GDM1 (cell line): Measurements from ENCODE around the gene FGF19.

Experiments
- DNase-seq: peaks from one replicate; lab custom pipeline; 2025; lab: John Stamatoyannopoulos, UW

The FGF19 gene

GRCh38 chr11:69703768-69704507, at the start of gene FGF19:
Gene FGF19 (minus strand): TSS chr11:69704022. CDS start chr11:69703876, 146 bp downstream.
- no peak for DNase-seq

GRCh38 chr11:69752890-69753289, 49.1 kb upstream of the FGF19 start:
- DNase-seq = no peak

GRCh38 chr11:69750875-69751597, 47.2 kb upstream of the FGF19 start:
- DNase-seq = no peak

GRCh38 chr11:69750108-69750850, 46.5 kb upstream of the FGF19 start:
- DNase-seq = no peak

GRCh38 chr11:69748637-69749036, 44.8 kb upstream of the FGF19 start:
- no peak for DNase-seq

GRCh38 chr11:69746752-69747742, 43.2 kb upstream of the FGF19 start:
- DNase-seq = no peak

- DNase-seq = no peak
Observed at GRCh38 chr11:69746140-69746539, 42.3 kb upstream of the FGF19 start.

- no peak for DNase-seq
Observed at GRCh38 chr11:69745201-69745600, 41.4 kb upstream of the FGF19 start.

- DNase-seq = no peak
Observed at GRCh38 chr11:69744435-69744834, 40.6 kb upstream of the FGF19 start.

- DNase-seq = no peak
Observed at GRCh38 chr11:69734841-69735240, 31.0 kb upstream of the FGF19 start.

- DNase-seq = no peak
Observed at GRCh38 chr11:69734367-69734766, 30.5 kb upstream of the FGF19 start.

- DNase-seq = no peak
Observed at GRCh38 chr11:69732910-69733309, 29.1 kb upstream of the FGF19 start.

- DNase-seq = no peak
Observed at GRCh38 chr11:69731110-69731509, 27.3 kb upstream of the FGF19 start.

GRCh38 chr11:69730500-69730899, 26.7 kb upstream of the FGF19 start:
- no peak for DNase-seq

- DNase-seq = no peak
Observed at GRCh38 chr11:69729252-69729651, 25.4 kb upstream of the FGF19 start.

- DNase-seq = no peak
Observed at GRCh38 chr11:69727266-69727665, 23.4 kb upstream of the FGF19 start.

GRCh38 chr11:69726481-69726880, 22.7 kb upstream of the FGF19 start:
- DNase-seq = no peak

- DNase-seq = no peak
Observed at GRCh38 chr11:69726019-69726418, 22.2 kb upstream of the FGF19 start.

GRCh38 chr11:69721745-69722144, 17.9 kb upstream of the FGF19 start:
- DNase-seq = no peak

GRCh38 chr11:69721106-69721505, 17.3 kb upstream of the FGF19 start:
- DNase-seq = no peak

GRCh38 chr11:69718912-69719311, 15.1 kb upstream of the FGF19 start:
- DNase-seq = no peak

- DNase-seq = no peak
Observed at GRCh38 chr11:69718147-69718546, 14.3 kb upstream of the FGF19 start.
